ENCODE measurements around the gene CHST8.

- TF ChIP-seq, protein P1, sequence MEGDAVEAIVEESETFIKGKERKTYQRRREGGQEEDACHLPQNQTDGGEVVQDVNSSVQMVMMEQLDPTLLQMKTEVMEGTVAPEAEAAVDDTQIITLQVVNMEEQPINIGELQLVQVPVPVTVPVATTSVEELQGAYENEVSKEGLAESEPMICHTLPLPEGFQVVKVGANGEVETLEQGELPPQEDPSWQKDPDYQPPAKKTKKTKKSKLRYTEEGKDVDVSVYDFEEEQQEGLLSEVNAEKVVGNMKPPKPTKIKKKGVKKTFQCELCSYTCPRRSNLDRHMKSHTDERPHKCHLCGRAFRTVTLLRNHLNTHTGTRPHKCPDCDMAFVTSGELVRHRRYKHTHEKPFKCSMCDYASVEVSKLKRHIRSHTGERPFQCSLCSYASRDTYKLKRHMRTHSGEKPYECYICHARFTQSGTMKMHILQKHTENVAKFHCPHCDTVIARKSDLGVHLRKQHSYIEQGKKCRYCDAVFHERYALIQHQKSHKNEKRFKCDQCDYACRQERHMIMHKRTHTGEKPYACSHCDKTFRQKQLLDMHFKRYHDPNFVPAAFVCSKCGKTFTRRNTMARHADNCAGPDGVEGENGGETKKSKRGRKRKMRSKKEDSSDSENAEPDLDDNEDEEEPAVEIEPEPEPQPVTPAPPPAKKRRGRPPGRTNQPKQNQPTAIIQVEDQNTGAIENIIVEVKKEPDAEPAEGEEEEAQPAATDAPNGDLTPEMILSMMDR (conservative IDR thresholded peaks at IDR 0.05 in 1 of 2, IDR thresholded peaks at IDR 0.05 in 1 of 2; ENCODE audit: extremely low read depth in 1 of 2, insufficient read depth in 1 of 2, low read depth in 1 of 2, low read length in 2 of 2): no peak
- no peak for TF ChIP-seq EZH2 (IDR thresholded peaks at IDR 0.05; ENCODE audit: borderline replicate concordance, low read length)
Observed at GRCh38 chr19:33808399-33808798, 186.6 kb downstream of the CHST8 start.

Measured in mammary epithelial cell (primary cell).